H7 (cell line): Measurements from ENCODE around the gene PKD2L2. TPM values are rescaled to one million over a fixed set of nuclear protein-coding genes. Genes with fewer than 3 reads are reported as not detected.
"Not testable (repeated sequence)": the region's sequence is repeated elsewhere in the genome, so short reads cannot be mapped to it uniquely, and the experiment has no call there.

Source experiments
- DNase-seq: peaks from one replicate; pipeline ENCODE4 v3.0.0; 2012
- H3K27me3 ChIP-seq: 2 replicates; pipeline ENCODE4 v1.6.0; 2011; ENCODE audit warnings: mild to moderate bottlenecking, low read length; ENCODE audit not compliant: control insufficient read depth, insufficient read depth
- H3K36me3 ChIP-seq: replicated peaks from 2 replicates; pipeline ENCODE4 v1.5.1; 2011; ENCODE audit warnings: low read length; ENCODE audit not compliant: control insufficient read depth, insufficient read depth
- H3K4me3 ChIP-seq: 2 replicates; pipeline ENCODE4 v1.5.1; 2011; ENCODE audit warnings: low read depth, mild to moderate bottlenecking, control low read depth, low read length, moderate library complexity; ENCODE audit not compliant: insufficient read depth
- total RNA-seq: library from RNA; depleted of rRNA; stranded (reverse); fragments of >200 nt; shearing (Covaris generic); gene quantifications from 2 replicates; pipeline ENCODE4 v1.2.3, GENCODE V29; 2014; rRNA removed

Gene PKD2L2
- total RNA-seq, 1 experiment from 2014 or later, result not detected

- Histone ChIP-seq H3K27me3 (no peaks in the 10 kb centered on the region), H3K4me3 (no peak overlapping the region), H3K36me3 (peaks cover 2% of the 10 kb centered on the region; the same call in 1 of the 2 replicates)
- DNase-seq, result no peak
These were observed 70.2 kb downstream of the PKD2L2 start for GRCh38 chr5:137959488-137959887.

- no peak for DNase-seq
- H3K36me3 ChIP-seq, result peaks cover 2% of the 10 kb centered on the region; the same call in 1 of the 2 replicates
- no peaks in the 10 kb centered on the region for H3K27me3 ChIP-seq
- H3K4me3 ChIP-seq, result no peak overlapping the region
These were observed 70.9 kb downstream of the PKD2L2 start for GRCh38 chr5:137960141-137960540.

- DNase-seq, result no peak
- no peaks in the 10 kb centered on the region for H3K27me3 ChIP-seq
- no peak overlapping the region for H3K4me3 ChIP-seq
- H3K36me3 ChIP-seq, result peaks cover 2% of the 10 kb centered on the region; the same call in 1 of the 2 replicates
These were observed 71.6 kb downstream of the PKD2L2 start for GRCh38 chr5:137960819-137961218.

DNA sequence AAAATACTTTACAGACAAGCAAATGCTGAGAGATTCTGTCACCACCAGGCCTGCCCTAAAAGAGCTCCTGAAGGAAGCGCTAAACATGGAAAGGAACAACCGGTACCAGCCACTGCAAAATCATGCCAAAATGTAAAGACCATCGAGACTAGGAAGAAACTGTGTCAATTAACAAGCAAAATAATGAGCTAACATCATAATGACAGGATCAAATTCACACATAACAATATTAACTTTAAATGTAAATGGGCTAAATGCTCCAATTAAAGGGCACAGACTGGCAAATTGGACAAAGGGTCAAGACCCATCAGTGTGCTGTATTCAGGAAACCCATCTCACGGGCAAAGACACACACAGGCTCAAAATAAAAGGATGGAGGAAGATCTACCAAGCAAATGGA is 81.1 kb downstream of the PKD2L2 start:
- H3K36me3 ChIP-seq, H3K4me3 ChIP-seq, H3K27me3 ChIP-seq, DNase-seq: not testable (repeated sequence)

- DNase-seq, result no peak
- Histone ChIP-seq H3K27me3 (no peaks in the 10 kb centered on the region), H3K4me3 (no peak overlapping the region), H3K36me3 (peaks cover 1% of the 10 kb centered on the region)
These were observed 86.0 kb downstream of the PKD2L2 start for GRCh38 chr5:137975208-137975607.

DNA sequence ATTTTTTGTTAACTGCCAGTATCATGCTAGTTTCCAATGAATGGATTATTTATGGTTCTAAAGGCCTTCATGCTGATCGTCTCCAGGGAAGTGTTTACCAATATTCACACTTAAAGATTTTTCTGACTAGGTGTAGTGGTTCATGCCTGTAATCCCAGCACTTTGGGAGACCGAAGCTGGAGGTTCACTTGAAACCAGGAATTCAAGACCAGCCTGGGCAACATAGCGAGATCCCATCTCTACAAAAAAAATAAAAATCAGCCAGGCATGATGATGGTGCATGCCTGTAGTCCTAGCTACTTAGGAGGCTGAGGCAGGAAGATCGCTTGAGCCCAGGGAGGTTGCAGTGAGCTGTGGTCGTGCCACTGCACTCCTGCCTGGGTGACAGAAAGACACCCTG is 100.2 kb downstream of the PKD2L2 start:
- Histone ChIP-seq H3K36me3 (no peaks in the 10 kb centered on the region), H3K4me3 (no peak overlapping the region), H3K27me3 (no peaks in the 10 kb centered on the region)
- DNase-seq, result no peak

Other genes with a start within 250 kb of the PKD2L2 start
- gene KLHL3, start 153.4 kb upstream of the PKD2L2 start, total RNA-seq, result 3.8 and 4.6 TPM in 2 replicates
- gene HNRNPA0, start 135.1 kb upstream of the PKD2L2 start, total RNA-seq, result 22.4 and 23.9 TPM in 2 replicates
- gene MYOT, start 21.6 kb upstream of the PKD2L2 start, total RNA-seq, result not detected in 2 replicates
- 3.8 and 6.9 TPM in 2 replicates for gene FAM13B, start 143.6 kb downstream of the PKD2L2 start, total RNA-seq
- gene WNT8A, start 194.6 kb downstream of the PKD2L2 start, total RNA-seq, result 7.5 and 13.2 TPM in 2 replicates
- 0.44 and 1.2 TPM in 2 replicates for gene NME5, start 250.0 kb downstream of the PKD2L2 start, total RNA-seq